GM23338 (cell line): Measurements from ENCODE around the gene RASA3.

Experiments
- CREB1 ChIP-seq: fragments of 250-450 bp; sonication (Bioruptor Pico); IDR thresholded peaks from 2 replicates; pipeline ENCODE4 v1.5.0; 2020; ENCODE audit warnings: low read depth, mild to moderate bottlenecking, moderate library complexity
- CTCF ChIP-seq, 2 experiments: fragments of 200-600 bp in 1 of 2; sonication (generic) in 1 of 2; conservative IDR thresholded peaks; 2 replicates each; pipeline versions ENCODE4 v1.5.1 to v1.6.1; 2016 to 2017; ENCODE audit warnings: antibody characterized with exemption in 2 of 2, low read depth in 2 of 2, mild to moderate bottlenecking in 2 of 2, moderate library complexity in 1 of 2
- ETS1 ChIP-seq: IDR thresholded peaks from 2 replicates; pipeline ENCODE4 v1.6.1; 2016; ENCODE audit warnings: antibody characterized with exemption
- EZH2 ChIP-seq: fragments of 200-600 bp; sonication (generic); IDR thresholded peaks from one replicate; pipeline ENCODE4 v1.8.0; 2017; ENCODE audit warnings: antibody characterized with exemption, mild to moderate bottlenecking, low read depth; ENCODE audit not compliant: unreplicated experiment
- EZH2phosphoT487 ChIP-seq: fragments of 200-600 bp; sonication (generic); IDR thresholded peaks from one replicate; pipeline ENCODE4 v1.8.1; 2018; ENCODE audit warnings: antibody characterized with exemption; ENCODE audit not compliant: unreplicated experiment
- JUNB ChIP-seq: IDR thresholded peaks from one replicate; pipeline ENCODE4 v1.6.1; 2016; ENCODE audit warnings: antibody characterized with exemption; ENCODE audit not compliant: unreplicated experiment
- NANOG ChIP-seq: IDR thresholded peaks from 2 replicates; pipeline ENCODE4 v1.6.1; 2016; ENCODE audit warnings: antibody characterized with exemption, borderline replicate concordance
- POLR2AphosphoS5 ChIP-seq: IDR thresholded peaks from 2 replicates; pipeline ENCODE4 v1.6.1; 2016; ENCODE audit warnings: antibody characterized with exemption, low read depth
- REST ChIP-seq: IDR thresholded peaks from one replicate; pipeline ENCODE4 v1.6.1; 2018; ENCODE audit warnings: antibody characterized with exemption; ENCODE audit not compliant: unreplicated experiment
- ZNF331 ChIP-seq: fragments of 250-450 bp; sonication (Bioruptor Pico); IDR thresholded peaks from 2 replicates; pipeline ENCODE4 v1.5.0; 2020; ENCODE audit warnings: low read depth, mild to moderate bottlenecking, moderate library complexity
- ZNF462 ChIP-seq: fragments of 250-450 bp; sonication (Bioruptor Pico); IDR thresholded peaks from 2 replicates; pipeline ENCODE4 v1.5.0; 2020; ENCODE audit warnings: mild to moderate bottlenecking, moderate library complexity

- TF ChIP-seq ZNF331 (CRISPR knock-in tag) = no peak
- no peak for TF ChIP-seq EZH2phosphoT487
- no peak for TF ChIP-seq CTCF (conservative IDR thresholded peaks at IDR 0.05; ENCODE audit: low read depth in 2 of 2)
- no peak for TF ChIP-seq REST
- no peak for TF ChIP-seq EZH2
- TF ChIP-seq POLR2AphosphoS5 = no peak
- TF ChIP-seq CREB1 (CRISPR knock-in tag) = no peak
- TF ChIP-seq ETS1 = no peak
- no peak for TF ChIP-seq JUNB
- TF ChIP-seq NANOG = no peak
- no peak for TF ChIP-seq ZNF462
Observed at GRCh38 chr13:114049026-114049425, 83.4 kb downstream of the RASA3 start.
